Sigmoid colon (tissue), 4 donors: ENCODE data around the gene TUBB6.

ENCODE experiments used
- CTCF ChIP-seq, 4 experiments: fragments of 450-650 bp in 3 of 4; fragments of 200-600 bp in 1 of 4; IDR thresholded peaks; one replicate each; pipeline ENCODE4 v1.5.1; 2016 to 2019; ENCODE audit warnings: antibody characterized with exemption in 4 of 4, mild to moderate bottlenecking in 3 of 4, moderate library complexity in 2 of 4
- POLR2AphosphoS5 ChIP-seq, 4 donors: sonication (generic); formaldehyde crosslinking; IDR thresholded peaks; one replicate each; pipeline ENCODE4 v1.6.1; 2017; ENCODE audit warnings: antibody characterized with exemption in 4 of 4

GRCh38 chr18:12340945-12341660 is 33.1 kb downstream of the TUBB6 start:
- no peak for TF ChIP-seq CTCF (IDR thresholded peaks at IDR 0.05)
- no peak for TF ChIP-seq POLR2AphosphoS5 (IDR thresholded peaks at IDR 0.05)
